HG03060 (cell line): Measurements from ENCODE around the gene OCIAD2.
"Not testable (repeated sequence)": the region's sequence is repeated elsewhere in the genome, so short reads cannot be mapped to it uniquely, and the experiment has no call there.

Experiments
- ATAC-seq: cut with Tn5 transposase; IDR thresholded peaks from one replicate; pipeline ENCODE4 v1.9.1; 2021; ENCODE audit warnings: low read depth, moderate number of reproducible peaks; ENCODE audit not compliant: unreplicated experiment

Gene OCIAD2

GRCh38 chr4:48908687-48909086 is 2.1 kb upstream of the OCIAD2 start:
- ATAC-seq: no peak

DNA sequence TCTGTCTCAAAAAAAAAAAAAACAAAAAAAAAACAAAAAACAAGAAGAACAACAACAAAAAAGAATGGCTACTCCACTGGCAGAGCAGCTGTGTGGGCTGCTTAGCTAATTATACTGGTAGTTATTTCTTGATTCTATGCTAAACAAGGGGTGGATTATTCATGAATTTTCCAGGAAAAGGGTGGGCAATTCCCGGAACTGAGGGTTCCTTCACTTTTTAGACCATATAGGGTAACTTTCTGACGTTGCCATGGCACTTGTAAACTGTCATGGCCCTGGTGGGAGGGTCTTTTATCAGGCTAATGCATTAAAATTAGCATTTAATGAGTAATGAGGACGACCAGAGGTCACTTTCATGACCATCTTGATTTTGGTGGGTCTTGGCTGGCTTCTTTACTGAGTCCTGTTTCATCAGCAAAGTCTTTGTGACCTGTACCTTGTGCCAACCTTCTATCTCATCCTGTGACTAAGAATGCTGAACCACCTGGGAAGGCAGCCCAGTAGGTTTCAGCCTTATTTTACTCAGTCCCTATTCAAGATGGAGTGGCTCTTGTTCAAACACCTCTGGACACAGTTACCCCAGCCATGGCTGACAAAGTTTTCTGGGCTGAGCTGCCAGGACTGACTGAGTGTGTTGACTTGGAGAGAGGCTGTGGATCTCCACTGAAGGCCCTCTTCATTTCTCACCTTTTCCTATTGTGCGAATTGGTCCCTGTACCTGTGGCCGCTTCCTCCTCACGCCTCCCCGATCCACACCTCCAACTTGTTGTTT is 1.3 kb upstream of the OCIAD2 start:
- no peak for ATAC-seq

DNA sequence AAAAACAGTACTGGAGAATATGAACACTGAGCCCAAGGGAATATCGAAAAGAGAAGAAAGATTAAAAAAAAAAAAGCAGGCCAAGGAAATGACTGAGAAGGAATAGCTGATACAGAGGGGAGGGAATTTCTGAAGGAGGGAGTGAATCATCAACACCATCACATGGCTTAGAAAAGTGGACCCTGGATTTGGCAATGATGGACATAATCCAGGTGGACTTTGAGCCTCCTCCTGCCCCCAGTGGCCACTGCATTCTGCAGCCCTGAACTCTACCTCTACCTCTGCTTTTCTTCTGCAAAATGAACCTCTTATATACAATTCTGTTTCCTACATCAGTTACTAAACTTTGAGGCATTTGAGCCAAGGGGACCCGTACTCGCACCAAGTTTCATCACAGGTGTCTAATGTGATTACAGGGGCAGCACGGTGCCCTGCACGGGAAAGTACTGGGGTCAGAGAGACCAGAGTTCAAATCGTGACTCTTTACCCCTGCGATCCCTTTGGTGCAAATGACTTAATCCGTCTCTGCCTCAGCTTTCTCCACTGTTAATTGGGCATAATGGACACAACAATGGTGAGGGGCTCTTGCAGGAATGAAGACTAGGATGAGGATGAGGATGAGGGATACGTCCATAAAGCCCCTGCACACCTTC is 1.1 kb downstream of the OCIAD2 start:
- no peak for ATAC-seq

DNA sequence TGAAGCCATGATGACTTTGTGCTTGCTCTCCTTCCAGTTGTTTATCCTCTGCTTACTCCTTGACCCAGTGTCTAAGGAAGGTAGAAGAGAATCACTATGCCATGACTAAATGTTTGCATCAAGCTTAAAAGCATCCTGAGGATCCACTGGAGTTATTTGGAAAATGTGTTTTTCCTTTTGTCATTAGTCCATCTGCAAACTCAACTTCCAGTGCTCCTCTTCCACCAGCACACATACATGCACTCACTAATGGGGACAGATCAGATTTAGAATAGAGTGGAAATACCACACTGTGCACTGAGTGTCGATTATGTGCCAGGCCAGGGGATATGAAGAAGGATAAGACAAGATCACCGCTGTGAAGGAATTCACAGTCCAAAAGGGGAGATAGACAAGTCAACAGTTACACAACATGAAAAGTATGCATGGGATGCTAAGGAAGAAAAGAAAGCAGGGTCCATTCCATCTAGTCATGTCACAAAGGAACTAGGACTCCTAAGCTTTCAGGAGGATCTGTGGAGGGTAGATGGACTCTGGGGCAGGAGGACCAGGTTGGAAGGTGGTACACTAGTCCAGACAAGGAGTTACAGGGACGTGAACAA is 1.9 kb downstream of the OCIAD2 start:
- no peak for ATAC-seq

DNA sequence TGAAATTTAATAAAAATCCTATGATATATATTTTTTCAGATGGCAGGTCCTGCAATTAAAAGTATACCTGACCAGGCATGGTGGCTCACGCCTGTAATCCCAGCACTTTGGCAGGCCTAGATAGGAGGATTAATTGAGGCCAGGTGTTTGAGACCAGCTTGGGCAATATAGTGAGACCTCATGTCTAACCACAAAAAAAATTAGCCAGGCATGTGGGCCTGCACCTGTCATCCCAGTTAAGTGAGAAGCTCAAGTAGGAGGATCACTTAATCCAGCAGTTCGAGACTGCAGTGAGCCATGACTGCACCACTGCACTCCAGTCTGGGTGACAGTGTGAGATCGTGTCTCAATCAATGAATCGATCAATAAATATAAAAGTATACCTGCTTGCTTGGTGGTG is 2.5 kb downstream of the OCIAD2 start:
- ATAC-seq: no peak

DNA sequence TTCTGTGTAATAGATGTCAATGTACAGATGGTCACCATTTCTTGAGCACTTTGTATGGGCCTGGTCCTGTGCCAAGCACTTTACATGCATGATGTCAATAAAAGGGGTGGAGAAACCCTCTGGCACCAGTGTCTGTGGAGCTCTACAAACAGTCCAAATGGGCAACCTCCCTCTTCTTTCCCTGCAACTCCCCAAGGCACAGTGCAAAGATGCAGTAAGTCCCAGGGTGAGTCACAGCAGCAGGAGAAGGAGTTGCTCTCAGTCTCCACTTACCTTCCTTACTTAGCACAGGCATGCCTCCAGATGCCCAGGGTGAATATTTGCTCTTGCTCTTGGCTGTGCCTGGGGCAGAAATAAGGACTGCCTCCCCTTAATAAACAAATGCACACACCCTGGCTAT is 4.3 kb downstream of the OCIAD2 start:
- ATAC-seq: no peak

DNA sequence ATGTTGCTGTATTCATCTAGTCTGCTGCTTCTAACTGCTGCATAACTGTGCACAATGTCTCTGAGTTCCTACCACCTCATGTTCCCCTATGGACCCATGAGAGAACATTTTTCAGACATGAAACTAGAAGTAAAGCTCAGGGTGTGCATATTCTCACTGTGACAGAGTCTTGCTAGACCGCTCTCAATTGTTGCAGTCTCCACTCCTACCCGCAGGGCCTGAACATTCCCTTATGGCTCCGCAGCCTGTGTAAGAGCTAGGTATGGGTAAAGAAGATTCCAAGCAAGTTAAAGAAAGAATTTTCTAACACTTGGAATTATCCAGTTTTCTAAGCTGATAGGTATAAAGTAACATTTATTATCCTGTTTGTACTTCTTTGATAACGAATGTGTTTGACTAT is 5.4 kb downstream of the OCIAD2 start:
- no peak for ATAC-seq

DNA sequence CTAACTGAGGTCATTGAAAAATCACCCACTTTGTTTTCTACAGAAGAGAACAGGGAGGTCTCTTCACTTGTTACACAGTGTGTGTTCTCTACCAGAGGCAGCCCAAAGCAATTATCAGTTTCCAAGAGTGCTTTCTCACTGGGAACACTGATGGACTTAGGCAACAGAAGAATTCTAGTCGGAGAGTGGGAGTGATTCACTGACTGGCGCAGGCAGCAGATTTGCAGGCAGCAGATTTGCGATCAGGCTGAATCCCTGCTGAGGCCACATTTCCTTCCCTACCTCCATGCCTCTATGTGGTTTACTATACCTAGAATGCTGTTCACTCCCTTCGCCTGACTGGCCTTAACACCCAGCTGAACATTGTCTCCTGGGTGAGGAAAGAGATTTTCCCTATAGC is 6.6 kb downstream of the OCIAD2 start:
- ATAC-seq: no peak

- no peak for ATAC-seq
These were observed 7.2 kb downstream of the OCIAD2 start for GRCh38 chr4:48899432-48899749.

GRCh38 chr4:48898733-48899431 is 7.7 kb downstream of the OCIAD2 start:
- peak; percentile 90 for ATAC-seq

DNA sequence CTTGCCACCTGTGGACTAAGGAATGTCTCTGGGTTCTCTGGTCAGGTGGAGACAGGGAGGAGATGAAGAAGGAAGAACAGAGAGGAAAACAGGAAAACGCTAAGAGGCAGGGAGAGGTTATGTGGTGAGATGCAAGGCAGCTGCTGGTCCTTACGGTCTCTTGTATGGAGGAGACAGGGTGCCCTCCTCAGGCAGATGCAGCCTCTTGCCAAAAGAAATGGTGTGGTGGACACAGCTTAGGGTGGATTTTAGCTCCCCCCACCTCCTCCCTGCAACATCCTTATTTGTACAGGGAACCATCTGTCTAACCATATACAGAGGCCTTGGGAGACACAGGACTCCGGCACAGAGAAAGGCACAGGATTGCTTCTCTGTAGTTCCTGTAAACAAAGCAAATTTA is 9.7 kb downstream of the OCIAD2 start:
- no peak for ATAC-seq

- no peak for ATAC-seq
These were observed 15.4 kb downstream of the OCIAD2 start for GRCh38 chr4:48891028-48891619.

DNA sequence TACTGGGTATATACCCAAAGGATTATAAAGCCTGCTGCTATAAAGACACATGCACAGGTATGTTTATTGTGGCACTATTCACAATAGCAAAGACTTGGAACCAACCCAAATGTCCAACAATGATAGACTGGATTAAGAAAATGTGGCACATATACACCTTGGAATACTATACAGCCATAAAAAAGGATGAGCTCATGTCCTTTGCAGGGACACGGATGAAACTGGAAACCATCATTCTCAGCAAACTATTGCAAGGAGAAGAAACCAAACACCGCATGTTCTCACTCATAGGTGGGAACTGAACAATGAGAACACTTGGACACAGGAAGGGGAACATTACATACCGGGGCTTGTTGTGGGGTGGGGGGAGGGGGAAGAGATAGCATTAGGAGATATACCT is 16.8 kb downstream of the OCIAD2 start:
- not testable (repeated sequence) for ATAC-seq

DNA sequence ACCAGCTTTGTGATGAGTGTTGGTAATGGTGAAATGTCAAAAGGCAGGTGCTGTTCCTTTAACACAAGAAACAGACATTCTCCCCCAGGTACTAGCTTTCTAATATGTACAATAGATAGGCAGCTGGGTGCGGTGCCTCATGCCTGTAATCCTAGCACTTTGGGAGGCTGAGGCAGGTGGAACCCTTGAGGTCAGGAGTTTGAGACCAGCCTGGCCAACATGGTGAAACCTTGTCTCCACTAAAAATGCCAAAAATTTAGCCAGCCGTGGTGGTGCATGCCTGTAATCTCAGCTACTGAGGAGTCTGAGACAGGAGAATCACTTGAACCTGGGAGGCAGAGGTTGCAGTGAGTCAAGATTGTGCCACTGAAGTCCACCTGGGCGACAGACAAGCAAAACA is 24.9 kb downstream of the OCIAD2 start:
- not testable (repeated sequence) for ATAC-seq

DNA sequence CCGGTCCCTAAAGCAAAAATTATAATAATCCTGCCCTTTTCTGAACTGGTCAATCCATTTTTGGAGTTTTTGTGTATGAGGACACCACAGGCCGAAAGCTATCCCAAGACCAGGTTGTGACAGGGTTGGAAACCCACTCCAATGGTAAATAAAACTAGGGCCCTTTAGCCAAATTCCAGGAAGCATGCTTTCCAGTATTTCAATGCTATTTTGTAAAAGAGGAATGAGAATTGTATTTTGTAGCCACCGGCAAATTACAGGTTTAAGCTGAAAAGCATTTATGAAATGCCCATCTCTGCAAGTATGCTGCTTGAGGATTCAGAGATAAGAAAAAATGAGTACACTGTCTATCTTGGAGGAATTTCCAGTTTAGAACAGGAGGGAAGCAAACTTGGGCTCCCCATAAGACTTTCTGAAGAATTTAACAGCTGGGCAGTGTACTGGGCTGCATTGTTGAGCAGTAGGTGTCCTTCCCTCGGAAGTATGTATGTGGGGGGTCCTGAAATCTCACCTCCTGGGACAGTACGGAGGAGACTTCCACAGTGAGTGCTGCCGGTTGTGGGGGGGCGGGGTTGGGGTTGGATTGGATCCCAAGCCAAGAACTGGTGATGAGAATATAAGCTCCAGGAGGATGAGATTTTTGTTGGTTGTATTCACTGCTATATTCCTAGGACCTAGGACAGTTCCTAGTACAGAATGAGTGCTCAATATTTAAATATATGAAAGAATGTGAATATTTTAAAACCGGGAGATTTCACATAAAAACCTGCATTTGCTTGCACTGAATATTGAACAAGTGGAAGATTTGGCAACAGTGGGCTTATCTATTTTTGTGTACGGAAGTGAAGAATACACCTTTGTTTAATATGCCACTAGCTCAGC is 26.8 kb downstream of the OCIAD2 start:
- no peak for ATAC-seq

DNA sequence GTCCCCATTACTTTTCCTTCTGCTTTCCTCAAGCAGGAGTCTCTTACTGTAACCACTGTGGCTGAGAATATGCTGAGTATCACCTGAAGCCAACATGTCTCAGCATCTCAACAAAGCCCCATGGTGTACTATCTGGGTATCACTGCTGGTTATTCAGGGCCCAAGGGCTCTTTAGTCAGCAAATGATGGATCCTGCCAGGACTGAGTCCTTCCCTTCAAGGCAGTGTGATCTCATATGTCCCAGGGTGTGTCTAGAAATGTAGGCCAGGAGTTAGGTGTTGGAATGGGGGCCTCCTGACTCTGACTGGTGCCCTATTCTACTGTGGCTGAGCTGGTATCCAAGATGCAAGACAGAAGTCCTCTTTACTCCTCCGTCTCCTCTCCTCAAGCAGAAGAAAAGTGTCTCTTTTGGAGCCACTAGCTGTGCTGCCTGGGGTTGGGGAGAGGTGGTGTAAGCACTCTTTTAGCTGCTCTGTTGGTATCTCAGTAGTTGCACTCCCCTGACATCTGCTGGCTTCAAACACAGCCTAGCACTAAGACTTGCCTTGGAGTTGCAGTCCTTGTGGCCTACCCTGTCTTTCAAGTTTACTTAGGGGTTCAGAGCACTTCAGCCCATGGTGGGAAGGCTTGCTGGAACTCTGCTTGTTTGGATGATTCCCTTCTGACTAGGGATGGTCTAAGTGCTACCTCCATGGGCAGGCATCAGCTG is 28.6 kb downstream of the OCIAD2 start:
- no peak for ATAC-seq

DNA sequence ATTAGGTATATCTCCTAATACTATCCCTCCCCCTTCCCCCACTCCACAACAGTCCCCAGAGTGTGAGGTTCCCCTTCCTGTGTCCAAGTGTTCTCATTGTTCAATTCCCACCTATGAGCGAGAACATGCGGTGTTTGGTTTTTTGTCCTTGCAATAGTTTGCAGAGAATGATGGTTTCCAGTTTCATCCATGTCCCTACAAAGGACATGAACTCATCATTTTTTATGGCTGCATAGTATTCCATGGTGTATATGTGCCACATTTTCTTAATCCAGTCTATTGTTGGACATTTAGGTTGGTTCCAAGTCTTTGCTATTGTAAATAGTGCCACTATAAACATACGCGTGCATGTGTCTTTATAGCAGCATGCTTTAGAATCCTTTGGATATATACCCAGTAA is 41.9 kb downstream of the OCIAD2 start:
- not testable (repeated sequence) for ATAC-seq

- no peak for ATAC-seq
These were observed 42.8 kb downstream of the OCIAD2 start for GRCh38 chr4:48863728-48864127.

- no peak for ATAC-seq
These were observed 43.9 kb downstream of the OCIAD2 start for GRCh38 chr4:48862661-48863060.
